Measurements from ENCODE around the gene KIF16B. TPM values are rescaled to one million over a fixed set of nuclear protein-coding genes. Genes with fewer than 3 reads are reported as not detected.

The KIF16B gene
- total RNA-seq, 4 donors from 2014 or later, result 22.2 to 59.2 (median 31.4) TPM

DNA sequence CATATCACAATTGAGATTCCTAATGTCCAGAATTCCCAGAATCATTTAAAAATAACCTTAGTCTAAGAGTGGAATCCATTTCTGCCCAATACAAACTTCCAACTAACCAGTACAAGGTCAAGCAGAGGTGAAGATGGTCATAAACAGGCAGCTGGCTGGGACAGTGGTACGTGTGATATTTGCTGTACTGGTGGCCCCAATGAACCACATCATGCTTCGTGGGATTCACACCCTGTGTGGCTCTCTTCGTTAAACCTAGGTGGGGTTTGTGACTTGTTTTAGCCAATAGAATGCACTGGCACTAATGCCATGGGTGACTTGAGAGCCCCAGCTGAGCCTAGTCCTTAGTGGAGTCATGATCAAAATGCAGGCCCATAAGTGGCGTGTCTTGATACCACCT lies 286.6 kb downstream of the KIF16B start:
- H3K4me3 ChIP-seq (ENCODE audit: low read depth, poor library complexity, severe bottlenecking), result no peak overlapping the region
- DNase-seq (ENCODE audit: low spot score in 2 of 2), result no peak
- TF ChIP-seq POLR2A (IDR thresholded peaks at IDR 0.05), result no peak
- TF ChIP-seq, protein P1, sequence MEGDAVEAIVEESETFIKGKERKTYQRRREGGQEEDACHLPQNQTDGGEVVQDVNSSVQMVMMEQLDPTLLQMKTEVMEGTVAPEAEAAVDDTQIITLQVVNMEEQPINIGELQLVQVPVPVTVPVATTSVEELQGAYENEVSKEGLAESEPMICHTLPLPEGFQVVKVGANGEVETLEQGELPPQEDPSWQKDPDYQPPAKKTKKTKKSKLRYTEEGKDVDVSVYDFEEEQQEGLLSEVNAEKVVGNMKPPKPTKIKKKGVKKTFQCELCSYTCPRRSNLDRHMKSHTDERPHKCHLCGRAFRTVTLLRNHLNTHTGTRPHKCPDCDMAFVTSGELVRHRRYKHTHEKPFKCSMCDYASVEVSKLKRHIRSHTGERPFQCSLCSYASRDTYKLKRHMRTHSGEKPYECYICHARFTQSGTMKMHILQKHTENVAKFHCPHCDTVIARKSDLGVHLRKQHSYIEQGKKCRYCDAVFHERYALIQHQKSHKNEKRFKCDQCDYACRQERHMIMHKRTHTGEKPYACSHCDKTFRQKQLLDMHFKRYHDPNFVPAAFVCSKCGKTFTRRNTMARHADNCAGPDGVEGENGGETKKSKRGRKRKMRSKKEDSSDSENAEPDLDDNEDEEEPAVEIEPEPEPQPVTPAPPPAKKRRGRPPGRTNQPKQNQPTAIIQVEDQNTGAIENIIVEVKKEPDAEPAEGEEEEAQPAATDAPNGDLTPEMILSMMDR (IDR thresholded peaks at IDR 0.05), result no peak
- intact Hi-C loops (cut with DNase I; ENCODE audit: low total_unique reads), result no loop called here
- WGBS, 2 donors, result 91 to 92% methylated on average over 4 of the region's 4 CpGs

DNA sequence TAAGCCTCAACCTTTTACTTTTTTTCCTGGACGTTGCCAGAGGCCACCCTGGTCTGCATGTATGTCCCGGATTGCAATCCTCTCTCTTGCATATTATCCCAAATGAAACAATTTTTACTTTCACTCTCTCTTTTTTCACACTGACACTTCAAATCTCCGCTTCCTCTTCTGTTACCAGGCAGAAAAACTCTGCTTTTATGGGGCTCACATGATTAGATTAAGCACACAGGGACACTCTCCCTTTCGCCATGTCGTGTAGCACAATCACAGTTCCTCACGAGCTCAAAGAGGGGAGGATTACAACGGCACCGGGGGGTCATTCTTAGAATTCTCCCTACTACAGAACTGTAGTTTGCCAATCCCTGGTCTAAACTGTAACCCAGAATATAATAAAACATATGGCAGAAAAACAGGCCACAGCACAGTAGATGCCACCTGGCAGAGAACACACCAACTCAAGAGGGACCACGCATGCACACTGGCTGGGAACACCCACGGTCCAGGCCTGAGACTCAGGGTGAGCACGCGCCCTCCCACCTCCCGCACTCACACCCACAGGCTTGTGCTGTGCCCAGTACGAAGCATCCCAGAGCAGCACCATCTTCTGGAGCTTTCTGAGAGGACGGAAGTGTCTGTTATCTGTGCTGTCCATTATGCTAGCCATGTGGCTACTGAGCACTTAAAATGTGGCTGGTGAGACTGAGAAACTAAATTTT lies 288.7 kb downstream of the KIF16B start:
- intact Hi-C loops (cut with DNase I; ENCODE audit: low total_unique reads), result no loop called here
- WGBS, 2 donors, result 87 to 93% methylated on average over 15 of the region's 15 CpGs
- H3K4me3 ChIP-seq (ENCODE audit: low read depth, poor library complexity, severe bottlenecking), result no peak overlapping the region
- DNase-seq (ENCODE audit: low spot score in 2 of 2), result no peak
- TF ChIP-seq, protein P1 (IDR thresholded peaks at IDR 0.05), result no peak
- no peak for TF ChIP-seq POLR2A (IDR thresholded peaks at IDR 0.05)

DNA sequence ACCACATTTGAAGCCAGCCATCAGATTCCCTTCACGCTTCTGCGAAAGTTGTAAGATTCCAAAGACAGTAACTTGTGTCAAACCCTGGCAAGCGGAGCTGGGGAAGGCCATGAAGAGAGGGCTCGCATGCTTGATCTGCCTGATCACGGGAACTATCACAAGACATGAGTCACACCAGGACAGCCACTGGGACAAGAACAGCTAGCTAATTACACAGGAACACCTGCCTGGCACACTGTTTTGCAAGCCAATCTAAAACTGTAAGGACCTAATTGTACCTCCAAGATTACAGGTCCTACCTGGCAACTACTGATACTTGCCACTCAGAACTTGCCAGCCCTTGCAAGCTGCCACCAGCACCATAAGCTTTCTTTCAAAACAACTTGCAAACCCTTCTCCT lies 289.3 kb downstream of the KIF16B start:
- intact Hi-C loops (cut with DNase I; ENCODE audit: low total_unique reads), result no loop called here

GRCh38 chr20:16283307-16283706 lies 289.9 kb downstream of the KIF16B start:
- no peak overlapping the region for H3K4me3 ChIP-seq (ENCODE audit: low read depth, poor library complexity, severe bottlenecking)
- intact Hi-C loops (cut with DNase I; ENCODE audit: low total_unique reads), result no loop called here
- no peak for DNase-seq (ENCODE audit: low spot score in 2 of 2)
- TF ChIP-seq, protein P1 (IDR thresholded peaks at IDR 0.05), result no peak
- no peak for TF ChIP-seq POLR2A (IDR thresholded peaks at IDR 0.05)
- WGBS, 2 donors, result 89 to 94% methylated on average over 6 of the region's 6 CpGs

More for the DNA sequence above, 289.3 kb downstream of the KIF16B start:
- H3K4me3 ChIP-seq (ENCODE audit: low read depth, poor library complexity, severe bottlenecking), result no peak overlapping the region
- no peak for TF ChIP-seq POLR2A (IDR thresholded peaks at IDR 0.05)
- TF ChIP-seq, protein P1 (IDR thresholded peaks at IDR 0.05), result no peak
- DNase-seq (ENCODE audit: low spot score in 2 of 2), result no peak
- WGBS, 2 donors, result 86 to 87% methylated on average over 5 of the region's 5 CpGs

DNA sequence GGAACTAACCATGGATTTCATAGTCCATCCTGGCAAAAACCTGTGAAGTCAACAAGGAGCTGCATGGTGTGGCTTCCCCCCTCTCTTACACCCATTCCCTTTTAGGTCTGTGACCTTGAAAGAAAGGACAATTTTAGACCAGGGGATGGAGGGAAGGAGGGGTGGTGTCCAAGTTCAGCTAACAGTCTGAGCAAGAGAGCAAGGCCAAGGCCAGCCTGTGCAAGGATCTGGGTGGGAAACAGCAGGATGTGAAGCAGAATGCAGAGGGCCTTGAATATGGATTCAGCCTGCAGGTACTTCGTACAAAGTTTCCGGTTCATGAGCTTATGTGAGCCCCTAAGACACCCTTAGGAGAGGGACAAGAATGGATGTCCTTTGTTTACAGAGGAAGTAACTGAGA lies 293.0 kb downstream of the KIF16B start:
- intact Hi-C loops (cut with DNase I; ENCODE audit: low total_unique reads), result no loop called here
- no peak for DNase-seq (ENCODE audit: low spot score in 2 of 2)
- WGBS, 2 donors, result 97 to 98% methylated on average over 2 of the region's 2 CpGs
- TF ChIP-seq, protein P1 (IDR thresholded peaks at IDR 0.05), result no peak
- TF ChIP-seq POLR2A (IDR thresholded peaks at IDR 0.05), result no peak
- H3K4me3 ChIP-seq (ENCODE audit: low read depth, poor library complexity, severe bottlenecking), result no peak overlapping the region

DNA sequence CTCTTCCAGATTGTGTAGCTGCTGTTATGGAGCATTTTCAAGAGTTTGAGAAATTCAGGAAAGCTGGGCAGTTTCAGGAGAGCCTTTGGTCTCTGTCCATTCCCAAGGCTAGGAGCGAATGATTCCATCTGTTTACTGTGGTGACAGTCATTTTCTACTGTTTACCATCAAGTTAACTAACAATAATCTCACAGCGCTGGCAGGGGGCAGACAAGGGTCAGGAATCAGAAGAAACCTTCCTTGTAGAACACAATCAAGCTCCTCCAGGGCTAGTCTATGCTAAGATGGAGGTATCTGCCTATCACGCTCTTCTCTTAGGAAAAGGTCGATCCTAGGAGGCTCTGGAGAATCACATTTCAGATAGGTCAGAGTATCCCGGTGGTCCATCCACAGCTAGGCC lies 293.9 kb downstream of the KIF16B start:
- intact Hi-C loops (cut with DNase I; ENCODE audit: low total_unique reads), result no loop called here
- no peak overlapping the region for H3K4me3 ChIP-seq (ENCODE audit: low read depth, poor library complexity, severe bottlenecking)
- TF ChIP-seq, protein P1 (IDR thresholded peaks at IDR 0.05), result no peak
- no peak for TF ChIP-seq POLR2A (IDR thresholded peaks at IDR 0.05)
- WGBS, 2 donors, result 95% methylated on average over 5 of the region's 5 CpGs
- DNase-seq (ENCODE audit: low spot score in 2 of 2), result no peak

All from lower leg skin (tissue), 4 donors.